HG03457 (cell line): ENCODE measurements around the gene TBCB.
"Not testable (repeated sequence)": the region's sequence is repeated elsewhere in the genome, so short reads cannot be mapped to it uniquely, and the experiment has no call there.

Source experiments
- ATAC-seq: cut with Tn5 transposase; IDR thresholded peaks from one replicate; pipeline ENCODE4 v1.9.1; 2021; ENCODE audit warnings: moderate number of reproducible peaks; ENCODE audit not compliant: unreplicated experiment

TBCB gene

DNA sequence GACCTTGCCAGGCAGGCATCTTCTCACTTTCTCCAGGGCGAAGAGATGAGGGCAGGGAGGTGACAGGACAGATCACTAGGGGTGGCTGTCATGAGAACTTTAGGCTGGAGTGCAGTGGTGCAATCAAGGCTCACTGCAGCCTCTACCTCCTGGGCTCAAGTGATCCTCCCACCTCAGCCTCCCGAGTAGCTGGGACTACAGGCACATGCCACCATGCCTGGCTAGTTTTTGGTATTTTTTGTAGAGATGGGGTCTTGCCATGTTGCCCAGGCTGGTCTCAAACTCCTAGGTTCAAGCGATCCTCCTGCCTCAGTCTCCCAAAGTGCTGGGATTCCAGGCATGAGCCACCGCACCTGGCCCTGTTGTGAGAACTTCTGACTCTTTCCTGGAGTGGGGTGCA, 19.6 kb downstream of the TBCB start:
- not testable (repeated sequence) for ATAC-seq

DNA sequence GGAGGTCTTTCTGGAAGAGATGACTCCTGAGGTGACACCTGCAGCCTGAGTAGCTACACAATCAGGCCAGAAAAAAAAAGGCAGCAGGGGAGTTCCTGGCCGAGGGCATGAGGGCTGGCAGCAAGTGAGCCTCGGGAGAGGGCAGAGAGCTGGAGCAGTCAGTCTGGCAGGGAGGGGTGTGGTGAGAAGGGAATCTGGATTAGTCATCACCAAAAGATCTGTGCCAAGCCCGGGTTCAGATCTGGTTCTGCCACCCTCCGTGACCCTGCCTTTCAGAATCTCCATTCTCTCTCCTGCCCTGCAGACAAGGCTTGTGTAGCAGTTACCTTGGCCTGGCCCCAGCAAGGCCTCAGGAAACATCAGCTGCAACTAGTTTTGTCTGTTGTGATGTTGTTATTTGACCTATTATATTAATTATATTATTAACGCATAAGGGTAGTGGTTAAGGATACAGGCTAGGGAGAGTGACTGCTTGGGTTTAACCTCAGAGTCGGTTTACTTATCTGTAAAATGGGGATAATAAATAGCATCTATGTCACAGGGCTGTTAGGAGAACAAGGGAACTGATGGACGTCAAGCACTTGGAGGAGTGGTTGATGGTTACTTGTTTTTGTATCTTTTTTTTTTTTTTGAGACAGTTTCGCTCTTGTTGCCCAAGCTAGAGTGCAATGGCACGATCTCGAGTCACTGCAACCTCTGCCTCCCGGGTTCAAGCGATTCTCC, 21.9 kb downstream of the TBCB start:
- ATAC-seq: no peak

DNA sequence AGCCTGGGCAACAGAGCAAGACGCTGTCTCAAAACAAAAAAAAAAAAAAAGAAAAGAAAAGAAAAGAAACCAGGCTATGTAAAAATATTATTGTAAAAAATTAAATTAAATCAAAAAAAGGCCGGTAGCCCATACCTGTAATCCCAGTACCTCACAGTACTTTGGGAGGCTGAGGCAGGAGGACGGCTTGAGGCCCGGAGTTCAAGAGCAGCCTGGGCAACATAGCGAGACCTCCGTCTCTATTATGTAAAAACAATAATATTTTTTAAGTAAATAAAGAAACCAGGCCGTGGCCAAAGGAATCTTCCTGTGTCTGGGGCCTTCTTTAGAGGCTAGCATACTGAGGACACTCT, 23.8 kb downstream of the TBCB start:
- ATAC-seq: no peak

DNA sequence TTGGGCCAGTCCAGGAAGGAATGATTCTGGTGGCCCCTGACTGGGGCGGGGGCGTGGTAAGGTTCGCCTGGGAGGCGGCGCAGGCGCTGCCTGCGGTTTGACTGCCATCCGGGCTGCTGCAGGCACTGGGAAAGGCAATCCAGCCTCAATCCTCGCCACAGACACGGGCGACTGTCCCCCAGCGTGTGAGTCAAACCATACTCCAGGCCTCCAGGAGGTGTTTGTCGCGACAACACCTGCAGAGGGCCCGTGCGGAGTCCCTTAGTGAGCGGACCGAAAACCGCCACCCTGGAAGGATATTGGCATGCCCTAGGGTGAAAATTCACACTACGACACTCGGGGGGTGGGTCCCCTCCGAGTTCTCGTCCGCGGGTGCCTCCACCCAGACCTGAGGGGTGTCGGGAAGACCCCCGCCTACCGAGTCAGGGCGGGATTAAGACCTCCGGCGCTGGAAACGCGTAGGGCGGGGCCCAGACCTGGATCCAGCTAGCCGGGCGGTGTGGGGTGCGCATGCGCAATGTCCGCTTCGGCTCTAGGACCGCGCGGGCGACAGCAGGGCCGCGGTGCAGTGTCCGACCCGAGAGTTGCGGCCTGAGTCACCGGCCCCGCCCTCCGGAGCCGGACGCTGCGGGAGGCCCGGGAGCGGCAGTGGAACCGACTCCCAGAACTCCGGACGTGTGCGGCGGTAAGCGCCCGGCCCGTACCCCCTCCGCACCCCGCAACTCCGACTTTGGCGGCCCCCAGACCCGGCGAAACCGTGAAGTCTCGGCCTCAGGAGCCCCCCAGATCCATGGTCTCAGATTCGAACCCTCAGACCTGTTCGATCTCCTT, 24.4 kb downstream of the TBCB start, which contains the start of gene CAPNS1:
Gene CAPNS1, plus strand, starts transcription at position 594 of the 831 bp plus-strand sequence. CDS start 946 bp downstream, outside the sequence.
- ATAC-seq: peak; percentile 62

DNA sequence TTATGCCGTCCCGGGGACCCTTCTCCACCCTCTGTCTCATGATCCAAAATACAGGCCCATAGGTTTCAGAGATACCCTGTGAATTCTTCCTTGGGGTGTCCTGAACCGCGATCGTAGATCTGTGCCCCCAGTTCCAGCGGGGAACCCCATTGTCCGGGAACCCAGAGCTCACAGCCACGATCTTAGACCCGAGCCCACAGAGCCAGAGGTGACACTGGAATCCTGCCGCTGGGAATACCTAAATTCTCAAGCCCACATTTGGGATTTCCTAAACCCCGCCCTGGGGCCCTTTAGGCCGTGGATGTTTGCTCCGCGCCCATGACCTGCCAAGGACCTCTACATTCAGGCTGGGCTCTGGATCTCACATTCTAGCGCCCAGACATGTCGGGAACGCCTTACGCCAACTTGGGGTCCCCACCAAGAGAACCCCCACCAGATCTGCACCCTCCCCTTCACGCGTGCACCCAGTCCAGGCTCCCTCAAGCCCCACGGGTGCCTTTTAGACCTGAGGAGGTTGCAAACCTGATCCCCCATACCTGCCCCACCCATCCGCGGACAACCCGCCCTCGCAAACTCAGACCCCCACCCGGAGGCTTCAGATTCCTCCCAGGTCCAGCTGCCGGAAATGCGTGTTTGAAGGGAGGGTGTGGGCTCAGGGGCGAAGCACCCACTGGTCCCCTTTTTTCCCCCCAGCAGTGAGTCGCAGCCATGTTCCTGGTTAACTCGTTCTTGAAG, 25.2 kb downstream of the TBCB start:
- no peak for ATAC-seq

DNA sequence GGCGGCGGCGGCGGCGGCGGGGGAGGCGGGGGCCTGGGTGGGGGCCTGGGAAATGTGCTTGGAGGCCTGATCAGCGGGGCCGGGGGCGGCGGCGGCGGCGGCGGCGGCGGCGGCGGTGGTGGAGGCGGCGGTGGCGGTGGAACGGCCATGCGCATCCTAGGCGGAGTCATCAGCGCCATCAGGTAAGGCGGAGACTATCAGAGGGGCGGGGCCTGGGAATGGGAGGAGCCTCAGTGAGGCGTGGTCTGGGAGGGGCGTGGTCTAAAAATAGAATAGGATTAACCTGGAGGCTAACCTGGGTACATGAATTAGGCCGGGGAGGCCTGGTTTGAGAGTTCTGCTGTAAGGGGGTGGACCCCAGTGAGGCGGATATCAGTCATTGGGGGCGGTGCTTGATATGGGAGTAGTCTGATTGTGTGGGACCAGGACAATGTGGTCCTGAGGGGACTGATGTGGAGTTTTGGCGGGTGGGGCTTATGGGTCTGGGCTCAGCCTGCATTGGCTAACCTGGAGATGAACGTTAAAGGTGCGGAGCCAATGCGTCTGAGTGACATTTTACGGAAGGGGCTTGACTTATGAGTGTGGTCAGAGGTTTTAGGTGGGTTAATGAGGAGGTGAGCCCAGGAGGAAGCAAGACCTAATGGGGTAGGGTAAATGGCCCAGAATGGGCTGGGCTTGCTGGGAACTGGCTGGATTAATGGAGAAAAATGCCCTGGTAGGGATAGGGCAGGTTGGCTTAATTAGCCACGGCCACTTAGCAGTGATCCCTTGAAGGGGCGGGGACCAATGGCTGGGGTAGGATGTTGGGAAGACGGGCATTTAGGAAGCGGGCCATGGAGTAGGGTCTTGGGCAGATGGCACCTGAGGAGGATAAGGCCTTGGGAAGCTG, 26.0 kb downstream of the TBCB start:
- peak; percentile 38 for ATAC-seq

DNA sequence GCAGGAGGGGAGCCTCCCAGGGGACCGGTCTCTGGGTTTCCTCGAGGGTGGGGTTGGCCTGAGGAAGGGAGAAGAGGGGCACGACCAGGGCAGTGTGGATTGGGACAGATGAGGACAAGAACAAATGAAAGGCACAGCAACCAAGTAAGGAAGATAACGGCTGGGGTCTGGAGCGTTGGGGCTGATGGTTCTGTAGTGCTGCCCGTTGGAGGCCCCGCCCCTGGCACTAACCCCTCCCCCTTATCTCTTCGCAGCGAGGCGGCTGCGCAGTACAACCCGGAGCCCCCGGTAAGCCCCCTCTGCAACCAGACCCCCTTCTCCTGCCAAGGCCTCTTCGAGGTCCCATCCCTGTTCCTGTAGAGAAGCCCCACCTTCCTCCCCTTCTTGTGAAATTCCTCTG, 26.8 kb downstream of the TBCB start:
- ATAC-seq: no peak

DNA sequence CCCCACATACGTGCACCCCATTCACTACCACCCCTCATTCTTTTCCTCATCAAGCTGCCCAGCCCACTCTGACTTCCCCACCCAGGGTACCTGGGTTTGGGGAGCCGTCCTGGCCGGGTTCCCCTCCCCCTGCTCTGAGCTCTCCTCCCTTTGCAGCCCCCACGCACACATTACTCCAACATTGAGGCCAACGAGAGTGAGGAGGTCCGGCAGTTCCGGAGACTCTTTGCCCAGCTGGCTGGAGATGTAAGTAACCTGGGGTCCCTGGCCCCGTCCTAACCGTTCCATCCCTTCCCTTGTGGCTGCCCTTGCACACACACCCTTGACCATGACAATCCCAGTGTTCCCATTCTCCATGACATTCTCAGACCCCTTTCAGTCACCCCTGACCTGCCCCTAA, 27.2 kb downstream of the TBCB start:
- ATAC-seq: no peak

DNA sequence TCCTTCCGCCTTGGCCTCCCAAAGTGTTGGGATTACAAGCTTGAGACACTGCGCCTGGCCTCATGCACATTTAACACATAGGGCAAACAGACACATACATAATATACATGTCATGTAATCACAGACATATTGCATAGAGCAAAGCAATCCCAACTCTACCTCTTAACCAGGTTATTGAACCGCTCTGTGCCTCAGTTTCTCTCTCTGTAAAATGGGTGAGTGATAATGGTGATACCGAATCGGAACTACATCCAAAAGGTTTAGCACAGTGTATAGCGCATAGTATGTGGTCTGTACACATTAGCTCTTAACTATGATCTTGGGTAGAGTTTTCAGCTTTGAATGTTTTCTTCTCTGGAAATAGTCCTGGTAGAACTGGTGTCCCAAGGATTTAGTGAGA, 29.4 kb downstream of the TBCB start:
- no peak for ATAC-seq

DNA sequence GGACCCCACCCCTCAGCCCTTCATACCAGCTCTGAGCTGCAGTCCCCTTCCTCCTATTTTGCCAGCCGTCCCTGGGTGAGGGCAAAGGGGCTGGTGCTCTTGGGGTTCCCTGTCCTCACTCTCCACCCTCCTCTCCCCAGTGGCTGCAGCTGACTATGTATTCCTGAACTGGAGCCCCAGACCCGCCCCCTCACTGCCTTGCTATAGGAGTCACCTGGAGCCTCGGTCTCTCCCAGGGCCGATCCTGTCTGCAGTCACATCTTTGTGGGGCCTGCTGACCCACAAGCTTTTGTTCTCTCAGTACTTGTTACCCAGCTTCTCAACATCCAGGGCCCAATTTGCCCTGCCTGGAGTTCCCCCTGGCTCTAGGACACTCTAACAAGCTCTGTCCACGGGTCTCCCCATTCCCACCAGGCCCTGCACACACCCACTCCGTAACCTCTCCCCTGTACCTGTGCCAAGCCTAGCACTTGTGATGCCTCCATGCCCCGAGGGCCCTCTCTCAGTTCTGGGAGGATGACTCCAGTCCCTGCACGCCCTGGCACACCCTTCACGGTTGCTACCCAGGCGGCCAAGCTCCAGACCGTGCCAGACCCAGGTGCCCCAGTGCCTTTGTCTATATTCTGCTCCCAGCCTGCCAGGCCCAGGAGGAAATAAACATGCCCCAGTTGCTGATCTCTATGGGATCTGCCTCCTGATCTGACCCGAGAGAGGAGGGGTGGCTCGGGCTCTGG, 34.6 kb downstream of the TBCB start:
- no peak for ATAC-seq

DNA sequence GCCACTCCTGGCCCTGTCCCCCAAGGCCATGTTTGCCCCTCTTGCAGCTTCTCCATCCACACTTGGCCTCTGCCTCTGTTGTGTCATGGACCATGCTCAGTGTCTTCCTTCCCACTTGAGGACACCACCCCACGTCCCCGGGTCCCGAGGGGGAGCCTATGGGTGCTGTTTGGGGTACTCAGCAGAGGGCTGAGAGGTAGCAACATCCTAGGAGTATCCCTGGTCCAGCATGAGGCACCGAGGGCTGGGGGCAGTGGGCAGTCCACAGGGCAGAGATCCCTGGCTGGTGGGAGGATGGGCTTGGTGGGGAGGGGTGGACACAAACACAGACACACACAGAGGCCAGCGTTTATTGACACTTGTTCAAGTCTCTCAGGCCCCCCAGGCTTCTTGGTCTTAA, 35.3 kb downstream of the TBCB start:
- ATAC-seq: no peak

DNA sequence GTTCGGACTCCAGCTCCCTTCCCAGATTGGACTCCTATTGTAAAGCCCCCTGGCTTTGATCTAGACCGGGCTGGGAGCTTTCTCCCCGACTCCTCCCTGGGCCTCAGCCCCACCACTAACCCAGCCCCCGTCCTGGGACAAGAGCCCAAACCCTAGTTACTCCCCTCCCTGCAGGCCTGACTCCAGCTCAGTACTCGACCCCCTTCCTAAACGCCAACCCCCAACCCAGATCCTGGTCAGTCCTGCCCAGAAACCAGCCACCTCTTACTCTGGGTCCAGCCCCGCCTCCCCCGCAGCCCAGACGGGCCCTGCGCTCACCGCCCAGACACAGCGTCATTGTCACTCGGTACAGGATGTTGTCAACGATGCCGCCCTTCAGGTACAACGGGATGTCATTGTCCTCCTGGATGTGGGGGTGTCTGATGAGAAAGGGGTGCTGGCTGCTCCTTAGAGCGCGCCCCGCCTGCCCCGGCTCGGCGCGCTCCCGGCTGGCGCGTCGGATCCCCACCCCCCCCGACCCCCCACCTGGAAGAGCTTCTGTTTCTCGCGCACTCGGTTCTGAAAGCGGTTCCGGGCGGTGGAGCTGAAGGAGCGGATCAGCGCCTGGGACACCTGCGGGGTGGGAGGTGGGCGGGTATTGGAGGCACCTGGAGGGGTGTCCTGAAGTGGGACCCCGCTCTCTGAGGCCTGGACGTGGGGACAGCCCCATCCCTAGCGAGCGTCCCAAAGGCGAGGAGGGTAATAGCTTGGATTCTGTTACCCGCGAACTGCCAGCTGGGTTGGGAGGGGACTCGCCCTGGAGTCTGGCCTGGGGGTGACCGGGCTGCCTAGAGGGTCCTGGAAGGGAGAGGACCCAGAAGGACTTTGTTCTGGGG, 36.1 kb downstream of the TBCB start:
- no peak for ATAC-seq

DNA sequence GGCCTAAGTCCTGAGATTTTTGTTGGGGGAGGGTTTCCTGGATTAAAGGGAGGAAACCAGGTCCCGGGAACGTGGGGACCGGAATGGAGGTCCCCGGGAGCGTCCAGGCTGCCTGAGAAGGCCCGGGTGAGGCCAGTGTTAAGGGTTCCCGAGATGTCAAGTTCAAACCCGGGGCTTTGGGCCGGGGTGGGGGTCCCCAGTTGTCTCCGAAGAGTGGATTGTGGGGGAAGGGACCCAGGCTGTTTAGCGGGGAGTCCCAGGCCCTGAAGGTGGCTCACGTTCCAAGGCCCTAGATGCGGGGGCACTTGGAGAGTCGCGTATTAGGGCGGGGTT, 36.7 kb downstream of the TBCB start:
- ATAC-seq: no peak

DNA sequence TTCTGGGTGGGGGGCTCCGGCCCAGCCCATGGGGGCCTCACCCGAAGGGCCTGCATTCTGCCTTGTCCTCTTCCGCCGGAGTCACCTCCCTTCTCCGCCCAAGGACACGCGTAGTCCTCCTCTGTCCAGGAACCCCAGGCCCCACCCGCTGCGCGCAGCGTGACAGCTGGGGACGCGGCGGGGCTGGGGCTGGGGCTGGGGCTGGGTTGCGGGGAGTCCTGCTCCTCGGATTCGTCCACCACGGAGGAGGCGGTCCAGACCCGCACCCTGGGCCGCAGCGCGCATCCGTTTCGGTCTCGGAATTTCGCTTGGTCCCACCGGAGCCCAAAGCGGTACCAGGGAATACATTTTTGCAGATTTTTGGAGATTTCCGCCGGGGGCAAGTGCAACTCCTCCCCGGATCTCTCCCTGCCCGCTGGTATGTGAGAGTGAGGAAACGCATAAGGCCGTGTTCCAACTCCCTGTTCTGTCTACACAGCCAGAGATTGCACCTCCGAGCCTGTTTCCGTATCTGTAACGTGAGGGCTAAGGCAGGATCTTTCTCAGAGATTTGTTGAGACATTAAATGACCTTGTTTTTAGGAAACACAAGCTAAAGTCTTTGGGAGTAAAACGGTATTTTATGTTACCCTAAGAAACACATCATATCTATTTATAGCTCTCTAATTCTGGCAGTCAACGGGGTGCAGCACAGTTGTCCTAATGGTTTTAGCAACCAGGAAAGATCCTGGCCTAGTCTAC, 37.3 kb downstream of the TBCB start, which contains the start of gene COX7A1:
Gene COX7A1, minus strand, starts transcription at position 96 of the 740 bp plus-strand sequence. Its CDS starts 40 bp downstream, at position 56.
- no peak for ATAC-seq

DNA sequence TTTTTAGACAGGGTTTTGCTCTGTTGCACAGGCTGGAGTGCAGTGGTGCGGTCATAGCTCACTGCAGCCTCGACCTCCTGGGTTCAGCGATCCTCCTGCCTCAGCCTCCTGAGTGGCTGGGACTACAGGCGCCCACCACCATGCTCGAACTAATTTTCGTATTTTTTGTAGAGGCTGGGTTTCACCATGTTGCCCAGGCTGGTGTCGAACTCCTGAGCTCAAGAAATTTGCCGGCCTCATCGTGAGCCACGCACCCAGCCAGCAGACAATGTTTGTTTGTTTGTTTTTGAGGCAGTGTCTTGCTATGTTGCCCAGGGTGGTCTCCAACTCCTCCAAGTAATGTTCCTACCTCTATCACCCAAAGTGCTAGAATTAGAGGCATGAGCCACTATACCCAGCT, 37.9 kb downstream of the TBCB start:
- no peak for ATAC-seq

DNA sequence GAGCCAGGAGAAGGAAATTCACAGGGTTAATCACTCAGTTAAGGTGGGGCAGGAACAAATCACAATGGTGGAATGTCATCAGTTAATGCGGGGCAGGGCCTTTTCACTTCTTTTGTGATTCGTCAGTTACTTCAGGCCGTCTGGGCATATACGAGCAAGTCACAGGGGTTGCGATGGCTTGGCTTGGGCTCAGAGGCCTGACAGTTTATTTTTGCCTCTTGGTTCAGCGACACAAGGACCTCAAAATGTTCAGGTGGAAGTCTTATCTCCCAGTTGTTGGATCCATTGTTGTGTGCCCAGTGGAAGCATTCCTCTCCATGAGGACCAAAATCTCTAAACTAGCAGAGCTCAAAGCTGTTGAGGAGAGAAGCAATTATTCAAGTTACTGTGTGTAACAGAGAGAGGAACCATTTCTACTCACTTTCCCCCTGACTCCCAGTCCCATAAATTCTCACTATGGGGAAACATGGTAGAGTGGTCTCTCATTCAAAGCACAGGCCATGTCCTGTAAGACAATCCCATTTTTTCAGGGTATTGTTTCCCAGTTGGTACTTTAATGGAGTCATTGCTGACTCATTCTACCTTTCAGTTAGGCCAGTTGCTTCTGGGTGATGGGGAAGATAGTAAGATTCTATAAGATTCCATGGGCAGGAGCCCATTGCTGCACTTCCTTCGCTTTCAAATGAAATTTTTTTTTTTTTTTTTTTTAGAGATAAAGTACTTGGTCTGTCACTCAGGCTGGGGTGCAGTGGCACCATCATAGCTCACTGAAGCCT, 45.7 kb downstream of the TBCB start:
- no peak for ATAC-seq

DNA sequence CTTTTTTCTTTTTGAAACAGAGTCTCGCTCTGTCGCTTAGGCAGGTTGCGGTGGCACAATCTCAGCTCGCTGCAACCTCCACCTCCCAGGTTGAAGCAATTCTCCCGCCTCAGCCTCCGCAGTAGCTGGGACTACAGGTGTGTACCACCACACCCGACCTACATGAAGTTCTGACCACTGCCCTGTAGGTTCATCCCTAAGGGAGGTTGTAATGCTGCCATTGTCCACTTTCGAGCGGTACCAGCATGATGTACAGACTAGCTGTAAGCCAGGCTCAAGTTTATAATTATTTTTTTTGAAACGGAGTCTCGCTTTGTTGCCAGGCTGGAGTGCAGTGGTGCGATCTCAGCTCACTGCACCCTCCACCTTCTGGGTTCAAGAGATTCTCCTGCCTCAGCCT, 48.5 kb downstream of the TBCB start:
- ATAC-seq: no peak
